Fibroblast of skin of scalp (primary cell): ENCODE measurements around the gene SPATA18.
"Not testable (repeated sequence)": the region's sequence is repeated elsewhere in the genome, so short reads cannot be mapped to it uniquely, and the experiment has no call there.

Source experiments
- DNase-seq: peaks from one replicate; pipeline ENCODE4 v3.0.0-alpha.2; 2013

Gene SPATA18

GRCh38 chr4:52110171-52110570, 59.1 kb downstream of the SPATA18 start:
- no peak for DNase-seq

- DNase-seq: no peak
These were observed 60.9 kb downstream of the SPATA18 start for GRCh38 chr4:52111995-52112394.

- no peak for DNase-seq
These were observed 61.3 kb downstream of the SPATA18 start for GRCh38 chr4:52112411-52112810.

GRCh38 chr4:52116641-52117040, 65.5 kb downstream of the SPATA18 start:
- DNase-seq: no peak

- no peak for DNase-seq
These were observed 75.1 kb downstream of the SPATA18 start for GRCh38 chr4:52126226-52126625.

GRCh38 chr4:52126966-52127365, 75.9 kb downstream of the SPATA18 start:
- peak; percentile 66 for DNase-seq

- DNase-seq: no peak
These were observed 84.1 kb downstream of the SPATA18 start for GRCh38 chr4:52135171-52135570.

- not testable (repeated sequence) for DNase-seq
These were observed 86.0 kb downstream of the SPATA18 start for GRCh38 chr4:52137152-52137551.

- no peak for DNase-seq
These were observed 91.7 kb downstream of the SPATA18 start for GRCh38 chr4:52142816-52143215.

- DNase-seq: no peak
These were observed 92.7 kb downstream of the SPATA18 start for GRCh38 chr4:52143815-52144214.

GRCh38 chr4:52144372-52144771, 93.3 kb downstream of the SPATA18 start:
- no peak for DNase-seq
